UCSD-AML1 (cell line): ENCODE measurements around the gene PRMT6.
"Not testable (repeated sequence)": the region's sequence is repeated elsewhere in the genome, so short reads cannot be mapped to it uniquely, and the experiment has no call there.

Experiments
- DNase-seq: peaks from one replicate; lab custom pipeline; 2025; ENCODE audit not compliant: unreplicated experiment; lab: John Stamatoyannopoulos, UW

The PRMT6 gene

GRCh38 chr1:107091418-107091817 lies 34.9 kb downstream of the PRMT6 start:
- DNase-seq: no peak

GRCh38 chr1:107093395-107093794 lies 36.9 kb downstream of the PRMT6 start:
- DNase-seq: not testable (repeated sequence)

- DNase-seq: no peak
Observed at GRCh38 chr1:107095647-107096046, 39.2 kb downstream of the PRMT6 start.

GRCh38 chr1:107096690-107097089 lies 40.2 kb downstream of the PRMT6 start:
- no peak for DNase-seq

GRCh38 chr1:107098961-107099360 lies 42.5 kb downstream of the PRMT6 start:
- no peak for DNase-seq

- DNase-seq: no peak
Observed at GRCh38 chr1:107100331-107100984, 44.0 kb downstream of the PRMT6 start.

- DNase-seq: no peak
Observed at GRCh38 chr1:107105914-107106313, 49.4 kb downstream of the PRMT6 start.
